ENCODE results near the gene ARHGEF19. TPM values are rescaled to one million over a fixed set of nuclear protein-coding genes. Genes with fewer than 3 reads are reported as not detected.

The ARHGEF19 gene
- total and polyA plus RNA-seq, 9 of the 15 experiments (the other 6 are each of a cell fraction or from before 2014, with no cell fraction given): 0.73 to 21.0 (median 5.2) TPM

GRCh38 chr1:16172964-16173446 lies 39.4 kb downstream of the ARHGEF19 start (continued):
- no peak for TF ChIP-seq AFF1 (IDR thresholded peaks at IDR 0.05; ENCODE audit: low read depth in 1 of 2, partially characterized antibody in 2 of 2)
- TF ChIP-seq KDM5B (IDR thresholded peaks at IDR 0.05; ENCODE audit: insufficient replicate concordance, low read depth, low read length): peak; percentile 71
- TF ChIP-seq GABPA (tag; conservative IDR thresholded peaks at IDR 0.05; ENCODE audit: low read depth): no peak
- TF ChIP-seq MED1 (CRISPR knock-in tag; IDR thresholded peaks at IDR 0.05; ENCODE audit: borderline replicate concordance): no peak
- peak; percentile 94 for TF ChIP-seq FOSL1 (tag; conservative IDR thresholded peaks at IDR 0.05)
- TF ChIP-seq BRF2 (IDR thresholded peaks at IDR 0.05; ENCODE audit: borderline replicate concordance, insufficient read depth, insufficient read length): no peak
- no peak for TF ChIP-seq ADNP (tag; IDR thresholded peaks at IDR 0.05)
- TF ChIP-seq MLLT1 (IDR thresholded peaks at IDR 0.05): no peak
- peak; percentile 68 for TF ChIP-seq GATA2 (CRISPR knock-in tag; IDR thresholded peaks at IDR 0.05)
- TF ChIP-seq ZC3H11A (IDR thresholded peaks at IDR 0.05; ENCODE audit: low read depth, low read length): no peak
- TF ChIP-seq ZNF764 (CRISPR knock-in tag; IDR thresholded peaks at IDR 0.05; ENCODE audit: low read depth): no peak
- TF ChIP-seq MTF1 (CRISPR knock-in tag; IDR thresholded peaks at IDR 0.05; ENCODE audit: borderline replicate concordance): 0 out of 2 replicates have a peak, but pooled peaks have one; percentile 21
- TF ChIP-seq ZNF253 (CRISPR knock-in tag; conservative IDR thresholded peaks at IDR 0.05): no peak
- no peak for TF ChIP-seq EZH2 (IDR thresholded peaks at IDR 0.05; ENCODE audit: borderline replicate concordance, low read depth, low read length)
- TF ChIP-seq ZNF280B (CRISPR knock-in tag; IDR thresholded peaks at IDR 0.05): no peak
- TF ChIP-seq SIRT6 (IDR thresholded peaks at IDR 0.05; ENCODE audit: low read depth, low read length): no peak
- TF ChIP-seq ZKSCAN3 (CRISPR knock-in tag; IDR thresholded peaks at IDR 0.05): no peak
- no peak for TF ChIP-seq SREBF1 (IDR thresholded peaks at IDR 0.05; ENCODE audit: borderline replicate concordance, low read depth, low read length)
- TF ChIP-seq ARID1B (IDR thresholded peaks at IDR 0.05): peak; percentile 81
- TF ChIP-seq JUND (IDR thresholded peaks at IDR 0.05; ENCODE audit: borderline replicate concordance, low read depth, low read length): peak; percentile 93
- peak; percentile 92; the same call in 2 of the 3 replicates for TF ChIP-seq JUND (tag; IDR thresholded peaks at IDR 0.05; ENCODE audit: borderline replicate concordance, low read depth, low read length)

Measured in K562 (cell line).